H1 (cell line): Measurements from ENCODE around the gene MPRIP. TPM values are rescaled to one million over a fixed set of nuclear protein-coding genes. Genes with fewer than 3 reads are reported as not detected.

Source experiments
- CTCF ChIA-PET: fragments of 300-600 bp; sonication (Branson Sonifier 250); formaldehyde crosslinking; loops from one replicate; lab custom pipeline; 2021; ENCODE audit not compliant: partially characterized antibody; lab: Charles Lee
- POLR2A ChIA-PET: fragments of 300-600 bp; sonication (Branson Sonifier 250); formaldehyde crosslinking; loops from one replicate; lab custom pipeline; 2021; ENCODE audit warnings: inconsistent platforms; ENCODE audit not compliant: partially characterized antibody; lab: Charles Lee
- DNase-seq, 2 experiments: peaks; one replicate each; pipeline versions ENCODE4 v3.0.0 to v3.0.0-alpha.2; 2010 to 2022; ENCODE audit warnings: low spot score in 2 of 2, low read depth in 1 of 2, mixed read lengths in 1 of 2
- FAIRE-seq: peaks from 2 replicates; lab custom pipeline; 2011; peaks lifted over from hg19 to GRCh38; lab: Jason Lieb, UNC
- H2AFZ ChIP-seq: 2 replicates; pipeline ENCODE4 v1.8.1; 2012; ENCODE audit warnings: low read length, inconsistent platforms
- H2AK5ac ChIP-seq: 2 replicates; pipeline ENCODE4 v1.6.1; 2013; ENCODE audit warnings: low read depth, low read length
- H2BK120ac ChIP-seq: replicated peaks from 2 replicates; pipeline ENCODE3; 2013; ENCODE audit warnings: low read depth, low read length, inconsistent platforms
- H2BK12ac ChIP-seq: 2 replicates; pipeline ENCODE4 v1.6.1; 2013; ENCODE audit warnings: low read depth, low read length
- H2BK15ac ChIP-seq: 2 replicates; pipeline ENCODE4 v1.6.1; 2013; ENCODE audit warnings: low read length
- H2BK20ac ChIP-seq: 2 replicates; pipeline ENCODE4 v1.6.1; 2013; ENCODE audit warnings: low read length
- H2BK5ac ChIP-seq: 2 replicates; pipeline ENCODE4 v1.6.1; 2013; ENCODE audit warnings: low read depth, low read length
- H3K14ac ChIP-seq: 2 replicates; pipeline ENCODE4 v1.6.1; 2013; ENCODE audit warnings: inconsistent platforms; ENCODE audit not compliant: insufficient read length
- H3K18ac ChIP-seq: 2 replicates; pipeline ENCODE4 v1.6.1; 2013; ENCODE audit warnings: low read length; ENCODE audit errors: extremely low read depth
- H3K23ac ChIP-seq: 2 replicates; pipeline ENCODE4 v1.6.1; 2013; ENCODE audit warnings: inconsistent platforms; ENCODE audit not compliant: insufficient read length
- H3K23me2 ChIP-seq: 2 replicates; pipeline ENCODE4 v1.6.1; 2013; ENCODE audit warnings: low read depth, low read length
- H3K27ac ChIP-seq: 2 replicates; pipeline ENCODE4 v1.6.1; 2011; ENCODE audit warnings: low read depth, low read length, inconsistent platforms
- H3K27me3 ChIP-seq, 4 experiments: replicated peaks in 1 of 4; 1 replicate in 1 of 4; 2 replicates in 3 of 4; pipeline versions ENCODE4 v1.6.1 to v1.8.1; 2011 to 2013; ENCODE audit warnings: low read length in 3 of 4, mild to moderate bottlenecking in 3 of 4, inconsistent platforms in 2 of 4, mixed read lengths in 2 of 4, moderate library complexity in 1 of 4; ENCODE audit not compliant: control insufficient read depth in 3 of 4, insufficient read depth in 3 of 4; ENCODE audit errors: extremely low read depth in 1 of 4
- H3K36me3 ChIP-seq, 4 experiments: 2 replicates each; pipeline versions ENCODE4 v1.6.1 to v1.8.1; 2011 to 2013; ENCODE audit warnings: mild to moderate bottlenecking in 4 of 4, low read length in 3 of 4, moderate library complexity in 2 of 4, control low read depth in 1 of 4, inconsistent platforms in 1 of 4; ENCODE audit not compliant: insufficient read depth in 4 of 4, control insufficient read depth in 2 of 4
- H3K4ac ChIP-seq: replicated peaks from 2 replicates; pipeline ENCODE3; 2013; ENCODE audit warnings: low read length, low read depth, mixed read lengths, inconsistent platforms; ENCODE audit not compliant: insufficient read length
- H3K4me1 ChIP-seq, 4 experiments: replicated peaks in 1 of 4; 1 replicate in 1 of 4; 2 replicates in 3 of 4; pipeline versions ENCODE4 v1.6.1 to v1.8.1; 2011 to 2013; ENCODE audit warnings: low read length in 3 of 4, inconsistent platforms in 2 of 4, mixed read lengths in 1 of 4; ENCODE audit not compliant: insufficient read depth in 4 of 4, control insufficient read depth in 3 of 4
- H3K4me2 ChIP-seq, 2 experiments: 2 replicates each; pipeline versions ENCODE4 v1.6.1 to v1.8.1; 2011 to 2013; ENCODE audit warnings: low read depth in 2 of 2, low read length in 2 of 2, control low read depth in 1 of 2, inconsistent platforms in 1 of 2, mild to moderate bottlenecking in 1 of 2; ENCODE audit not compliant: insufficient read depth in 1 of 2
- H3K4me3 ChIP-seq, 4 experiments: fragments of 200-600, 300-600 bp in 1 of 4; sonication (generic), shearing (Covaris generic), sonication (Bioruptor Twin) in 1 of 4; 2 replicates each; pipeline versions ENCODE4 v1.5.1 to v1.8.1; 2011 to 2016; ENCODE audit warnings: low read length in 4 of 4, low read depth in 3 of 4, control low read depth in 2 of 4, inconsistent platforms in 2 of 4, mild to moderate bottlenecking in 2 of 4, mixed read lengths in 1 of 4, moderate library complexity in 1 of 4; ENCODE audit not compliant: insufficient read depth in 2 of 4; ENCODE audit errors: extremely low read depth in 1 of 4
- H3K56ac ChIP-seq: replicated peaks from 2 replicates; pipeline ENCODE3; 2013; ENCODE audit warnings: low read depth, mild to moderate bottlenecking, mixed read lengths, low read length, inconsistent platforms; ENCODE audit not compliant: insufficient read length
- H3K79me1 ChIP-seq: 2 replicates; pipeline ENCODE4 v1.6.1; 2013; ENCODE audit warnings: low read depth, low read length, control low read depth
- H3K79me2 ChIP-seq, 2 experiments: 2 replicates each; pipeline versions ENCODE4 v1.6.1 to v1.8.1; 2012 to 2013; ENCODE audit warnings: low read length in 2 of 2, mild to moderate bottlenecking in 2 of 2, inconsistent platforms in 1 of 2; ENCODE audit not compliant: insufficient read depth in 2 of 2, control insufficient read depth in 1 of 2
- H3K9ac ChIP-seq, 4 experiments: replicated peaks in 1 of 4; 1 replicate in 1 of 4; 2 replicates in 3 of 4; pipeline versions ENCODE4 v1.6.1 to v1.8.1; 2011 to 2013; ENCODE audit warnings: low read depth in 3 of 4, low read length in 3 of 4, control low read depth in 2 of 4, mild to moderate bottlenecking in 2 of 4, moderate library complexity in 2 of 4, inconsistent platforms in 1 of 4; ENCODE audit errors: extremely low read depth in 1 of 4
- H3K9me3 ChIP-seq, 2 experiments: 2 replicates each; pipeline versions ENCODE4 v1.6.1 to v1.8.1; 2012 to 2013; ENCODE audit warnings: mild to moderate bottlenecking in 2 of 2, moderate library complexity in 2 of 2, control low read depth in 1 of 2, inconsistent platforms in 1 of 2, low read depth in 1 of 2, low read length in 1 of 2, mixed read lengths in 1 of 2; ENCODE audit not compliant: insufficient read depth in 2 of 2
- H4K20me1 ChIP-seq, 2 experiments: replicated peaks in 1 of 2; 2 replicates each; pipeline versions ENCODE3 to v1.8.1; 2011 to 2013; ENCODE audit warnings: inconsistent platforms in 2 of 2, low read length in 2 of 2, mild to moderate bottlenecking in 1 of 2; ENCODE audit not compliant: insufficient read depth in 2 of 2, control insufficient read depth in 1 of 2
- H4K5ac ChIP-seq: 2 replicates; pipeline ENCODE4 v1.6.1; 2013; ENCODE audit warnings: low read length, low read depth, mixed read lengths, inconsistent platforms; ENCODE audit not compliant: insufficient read length
- H4K8ac ChIP-seq: 2 replicates; pipeline ENCODE4 v1.8.0; 2013; ENCODE audit warnings: mild to moderate bottlenecking, moderate library complexity, low read length, inconsistent platforms; ENCODE audit not compliant: insufficient read depth; ENCODE audit errors: extremely low read depth
- H4K91ac ChIP-seq: replicated peaks from 2 replicates; pipeline ENCODE3; 2013; ENCODE audit warnings: low read length, mixed read lengths, inconsistent platforms; ENCODE audit not compliant: insufficient read length
- CTCF ChIP-seq, 3 experiments: IDR thresholded peaks; 1 replicate in 2 of 3; 2 replicates in 1 of 3; pipeline versions ENCODE4 v1.5.1 to v1.6.1; 2011; ENCODE audit warnings: low read length in 3 of 3, mild to moderate bottlenecking in 3 of 3, inconsistent platforms in 2 of 3, low read depth in 1 of 3, moderate library complexity in 1 of 3; ENCODE audit not compliant: insufficient read depth in 1 of 3; ENCODE audit errors: control extremely low read depth in 1 of 3
- SP1 ChIP-seq: IDR thresholded peaks from 2 replicates; pipeline ENCODE4 v1.6.1; 2011; ENCODE audit warnings: low read depth, low read length
- SRF ChIP-seq: IDR thresholded peaks from 2 replicates; pipeline ENCODE4 v1.6.1; 2011; ENCODE audit warnings: mild to moderate bottlenecking, low read depth, low read length, moderate library complexity
- WGBS, 2 experiments: shearing (Covaris generic) in 1 of 2; methylation state at CpG; one replicate each; pipeline versions ENCODE4 v1.1.6 to v1.1.7; 2013 to 2015; ENCODE audit warnings: low lambda C conversion rate in 2 of 2, mixed read lengths in 2 of 2, inconsistent platforms in 1 of 2, low coverage in 1 of 2, missing lambda C conversion rate in 1 of 2; ENCODE audit not compliant: insufficient replicate concordance in 2 of 2, insufficient coverage in 1 of 2, insufficient read length in 1 of 2; ENCODE audit errors: extremely low coverage in 1 of 2, missing lambda C conversion rate in 1 of 2; 5-methylcytosine and 5-hydroxymethylcytosine counted together
- polyA plus RNA-seq, 7 experiments: library from polyadenylated mRNA; depleted of rRNA in 3 of 7; stranded (reverse) in 5 of 7; unstranded in 2 of 7; fragments of >200 nt in 5 of 7; fragments of 200-250 nt in 2 of 7; gene quantifications; 1 replicate in 5 of 7; 2 replicates in 1 of 7; 4 replicates in 1 of 7; pipeline versions ENCODE4 v1.2.1 to v1.2.3, GENCODE V29; 2011 to 2013; ENCODE audit warnings: missing spikeins in 2 of 7, mixed read lengths in 2 of 7
- total RNA-seq: library from RNA; stranded (reverse); fragmentation: NEBNext Ultra II Directional; extraction: Animal tissue kit (Norgen Biotek cat#: 25700); gene quantifications from 2 replicates; pipeline ENCODE4 v1.2.1, GENCODE V29; 2021

Gene MPRIP
- total and polyA plus RNA-seq, 2 of the 8 experiments (the other 6 are each of a cell fraction or from before 2014, with no cell fraction given) = 48.6 to 146 TPM

DNA sequence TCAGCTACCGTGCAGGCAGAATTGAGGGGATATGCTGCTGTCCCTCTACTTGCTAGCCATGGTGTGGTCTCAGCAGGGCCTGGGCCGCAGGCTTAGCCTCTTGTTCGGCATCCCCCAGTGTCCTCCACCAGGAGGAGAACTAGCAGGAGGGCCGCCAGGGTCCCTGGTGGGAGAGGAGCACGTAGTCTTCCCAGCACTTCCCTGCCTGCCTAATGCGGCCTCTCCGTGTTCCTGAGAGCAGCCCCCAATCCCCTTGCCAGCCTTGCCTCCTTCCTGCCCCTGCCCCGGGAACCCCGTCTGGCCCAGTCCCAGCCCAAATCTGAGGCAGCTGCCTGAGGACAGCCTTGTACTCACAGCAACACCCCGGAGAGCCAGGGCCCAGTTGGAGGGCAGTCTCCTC is 125.7 kb downstream of the MPRIP start:
- ChIA-PET CTCF (interaction anchor here (0.6 to 6.2 kb wide), 9 partner anchors 10 to 190 kb away, joined by 3 to 44 read pairs (median 3); no protein-coding TSS in a partner anchor), POLR2A (no interaction called here)
- Histone ChIP-seq H2BK20ac (no peak overlapping the region), H3K9ac (no peak overlapping the region), H3K79me1 (no peaks in the 10 kb centered on the region), H3K4ac (no peak overlapping the region), H2AK5ac (no peak overlapping the region), H3K23ac (no peak overlapping the region), H4K20me1 (peaks cover 2 to 7% of the 10 kb centered on the region in 2 experiments), H3K79me2 (no peaks in the 10 kb centered on the region), H3K4me2 (no peak overlapping the region), H2AFZ (no peak overlapping the region), H4K8ac (no peak overlapping the region; the same call in 1 of the 2 replicates), H3K4me3 (no peak overlapping the region), H3K18ac (no peak overlapping the region), H4K5ac (no peak overlapping the region), H3K36me3 (peaks cover 1 to 13% (median 4%) of the 10 kb centered on the region in 4 experiments; a peak in 6 of 8 replicates), H3K27me3 (no peaks in the 10 kb centered on the region; a peak in 1 of 7 replicates), H2BK5ac (no peak overlapping the region; the same call in 1 of the 2 replicates), H3K56ac (no peak overlapping the region), H2BK15ac (no peak overlapping the region), H2BK120ac (no peak overlapping the region), H3K14ac (no peak overlapping the region), H3K27ac (no peak overlapping the region), H3K4me1 (no peaks in the 10 kb centered on the region), H3K23me2 (no peaks in the 10 kb centered on the region), H3K9me3 (no peaks in the 10 kb centered on the region), H4K91ac (no peak overlapping the region), H2BK12ac (no peak overlapping the region)
- WGBS, 2 experiments = 91% methylated on average over 10 of the region's 10 CpGs; no CpG with 5 or more reads in 1 of the 2 experiments
- DNase-seq = no peak
- no peak for TF ChIP-seq SRF
- peak in 1 of 3 experiments; percentile 3; a peak in 1 of 4 replicates for TF ChIP-seq CTCF (IDR thresholded peaks at IDR 0.05; ENCODE audit: control extremely low read depth in 1 of 3, insufficient read depth in 1 of 3, low read depth in 1 of 3, low read length in 3 of 3)
- TF ChIP-seq SP1 = no peak
- no peak for FAIRE-seq
